NOMO-1 (cell line): Measurements from ENCODE around the gene BMX.

Experiments
- DNase-seq, 2 experiments: peaks; one replicate each; lab custom pipeline; 2025; ENCODE audit not compliant: unreplicated experiment in 2 of 2; lab: John Stamatoyannopoulos, UW

The BMX gene

DNA sequence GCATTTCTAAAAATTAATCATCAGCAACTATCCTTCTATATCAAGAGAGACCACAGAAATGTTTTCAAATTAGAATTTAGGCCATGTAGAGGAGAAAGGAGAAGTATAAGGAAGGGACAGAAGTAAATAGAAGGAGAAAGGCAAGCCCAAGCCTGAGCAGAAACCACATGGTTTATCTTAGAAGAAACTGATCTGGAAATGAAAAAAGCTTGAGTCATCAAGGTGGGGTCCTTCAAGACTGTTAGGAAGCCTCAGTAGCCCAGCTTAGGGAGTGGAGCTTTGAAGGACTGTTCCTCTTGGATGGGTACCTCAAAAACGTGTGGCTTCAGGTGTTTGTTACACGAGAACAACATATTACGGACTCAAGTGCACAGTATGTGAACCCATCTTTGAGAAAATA, 4.5 kb downstream of the BMX start:
- DNase-seq = peak; percentile 45 to 67

DNA sequence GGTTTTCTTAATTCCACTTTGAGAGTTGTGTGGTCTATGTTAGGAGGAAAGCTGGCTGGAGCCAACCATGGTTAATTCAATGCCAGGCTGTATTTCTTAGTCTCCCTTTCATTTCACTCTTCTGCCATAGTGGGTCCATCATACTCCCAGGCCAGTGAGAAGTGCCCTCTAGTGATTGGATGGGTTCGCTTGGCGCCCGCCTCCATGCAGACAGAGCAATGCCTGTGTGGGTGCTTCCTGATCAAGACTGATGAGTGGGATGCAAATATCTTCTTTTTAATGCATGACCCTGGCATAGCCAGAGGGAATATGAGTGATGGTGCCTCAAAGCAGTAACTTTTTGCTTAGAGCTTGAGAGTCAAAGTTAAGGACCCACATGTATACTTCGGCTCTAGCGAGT, 6.4 kb downstream of the BMX start:
- DNase-seq = no peak

DNA sequence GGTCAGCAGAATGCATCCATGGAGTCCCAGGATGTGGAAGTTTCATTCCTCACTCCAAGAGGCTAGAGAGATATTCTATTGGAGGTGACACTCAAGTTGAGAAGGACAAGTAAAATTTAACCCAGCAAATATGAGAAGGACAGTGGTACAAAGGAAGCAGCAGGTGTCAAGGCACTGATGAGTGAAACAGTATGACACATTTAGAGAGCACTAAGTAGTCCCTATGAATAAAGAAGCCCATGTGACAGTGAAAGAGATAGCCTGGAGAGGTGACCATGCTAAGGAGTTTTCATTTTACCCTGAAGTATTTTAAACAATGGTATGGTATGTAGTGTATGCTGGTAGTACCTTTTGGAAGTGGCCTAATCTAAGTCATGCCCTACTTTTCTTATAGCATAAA, 9.2 kb downstream of the BMX start:
- no peak for DNase-seq

DNA sequence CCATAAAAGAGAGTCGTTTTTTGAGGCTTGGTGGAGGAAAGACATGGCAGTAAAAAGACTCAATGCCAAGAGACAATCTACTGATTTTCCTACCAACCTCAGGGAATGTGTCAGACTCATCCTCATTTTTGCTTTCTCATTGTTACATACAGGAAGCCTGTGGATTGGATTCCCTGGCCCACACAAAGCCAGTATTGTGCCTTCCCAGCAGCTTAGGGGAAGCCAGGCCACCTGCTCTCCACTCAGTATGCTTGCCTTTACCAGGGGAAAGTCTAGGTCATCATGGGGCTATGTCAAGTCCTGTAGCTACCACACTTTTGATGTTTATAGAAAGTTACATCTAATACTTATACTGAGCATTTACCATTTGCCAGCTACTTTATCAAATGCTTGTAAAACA, 11.0 kb downstream of the BMX start:
- no peak for DNase-seq

DNA sequence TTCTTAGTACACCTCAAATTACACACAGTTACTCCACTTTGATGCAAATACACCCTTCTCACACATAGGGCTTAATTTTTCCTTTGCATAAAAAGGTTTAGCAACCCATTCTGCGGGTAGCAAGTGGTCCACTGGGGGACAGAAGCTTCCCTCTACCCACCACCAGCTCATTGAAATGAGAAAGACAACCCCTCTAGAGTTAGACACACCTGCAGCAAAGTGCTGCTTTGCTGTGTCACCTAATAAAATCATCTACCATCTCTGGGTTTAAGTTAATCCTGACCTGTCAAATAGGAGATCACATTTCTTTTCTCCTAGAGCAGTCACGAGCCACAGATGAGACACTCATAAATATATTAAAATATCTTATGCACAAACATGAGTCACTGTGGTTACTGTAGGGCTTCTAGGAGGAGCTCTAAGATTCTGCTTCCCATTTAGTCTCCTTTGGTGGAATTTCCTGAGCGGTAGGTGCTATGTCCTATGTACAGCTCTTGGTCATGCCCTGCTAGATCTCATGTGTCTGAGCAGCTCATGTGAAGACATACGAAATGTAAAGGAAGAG, 11.9 kb downstream of the BMX start:
- no peak for DNase-seq

DNA sequence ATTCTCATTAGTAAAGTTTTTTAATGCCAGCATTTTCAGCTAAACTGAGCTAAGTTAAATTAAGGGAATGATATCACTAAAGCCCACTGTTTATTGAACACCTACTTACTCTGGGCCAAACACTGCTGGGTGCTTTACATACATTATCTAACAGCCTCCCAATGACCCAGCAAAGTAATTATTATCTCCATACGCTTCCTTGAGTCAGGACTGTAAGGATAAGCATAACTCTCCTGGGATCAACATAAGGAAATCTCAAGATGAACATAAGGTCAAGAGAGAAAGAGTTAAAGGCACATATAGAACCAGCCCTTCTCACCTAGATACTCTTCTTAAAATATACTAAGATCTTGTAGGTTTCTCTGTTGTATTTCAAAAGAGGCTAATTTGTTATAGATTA, 13.7 kb downstream of the BMX start:
- no peak for DNase-seq

DNA sequence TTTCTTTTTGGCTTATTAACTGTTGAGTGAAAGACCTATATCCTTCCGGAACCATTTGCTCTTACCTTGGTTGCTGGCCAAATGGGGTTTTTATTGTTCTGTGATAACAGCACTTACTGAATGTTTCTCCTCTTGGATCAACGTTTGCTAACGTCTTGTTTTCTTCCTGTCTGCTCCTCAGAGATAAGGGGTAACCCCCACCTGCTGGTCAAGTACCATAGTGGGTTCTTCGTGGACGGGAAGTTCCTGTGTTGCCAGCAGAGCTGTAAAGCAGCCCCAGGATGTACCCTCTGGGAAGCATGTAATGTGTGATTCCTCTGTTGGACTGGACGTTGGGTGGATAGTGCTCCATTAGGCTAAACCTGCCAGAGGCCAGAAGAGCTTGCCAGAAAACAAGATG, 15.3 kb downstream of the BMX start:
- DNase-seq = no peak

DNA sequence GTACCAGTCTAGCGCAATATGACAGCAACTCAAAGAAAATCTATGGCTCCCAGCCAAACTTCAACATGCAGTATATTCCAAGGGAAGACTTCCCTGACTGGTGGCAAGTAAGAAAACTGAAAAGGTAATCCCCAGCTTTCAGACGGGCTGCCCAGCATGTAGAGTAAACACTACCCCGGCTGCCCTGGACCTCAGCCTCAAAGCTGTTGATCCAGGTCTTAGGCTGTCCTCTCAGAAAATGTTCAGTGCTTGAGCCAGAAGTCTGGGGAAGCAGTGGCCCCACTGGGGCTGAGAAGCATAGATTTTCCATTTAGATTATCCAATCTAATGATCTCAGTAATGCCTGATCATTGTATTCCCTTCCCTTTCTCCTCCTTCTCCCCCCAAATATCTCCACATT, 21.9 kb downstream of the BMX start:
- DNase-seq = no peak

DNA sequence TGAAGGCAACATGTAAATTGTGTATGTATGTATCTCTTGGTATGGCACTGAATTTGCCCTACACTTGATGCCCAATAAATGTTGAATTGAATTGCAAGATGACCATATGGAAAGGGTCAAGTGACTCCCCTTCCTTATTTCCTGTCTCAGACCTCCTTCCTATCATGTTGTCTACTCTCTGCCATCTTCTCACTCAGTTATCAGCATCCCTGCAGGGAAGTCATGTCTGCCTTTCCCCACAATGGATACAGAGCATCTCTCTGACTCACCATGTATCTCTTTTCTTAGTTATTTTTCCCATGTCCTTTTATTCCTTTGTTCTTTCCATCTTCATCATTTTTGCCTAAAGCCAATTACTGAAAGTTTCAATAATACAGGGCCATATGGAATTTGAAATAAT, 22.5 kb downstream of the BMX start:
- DNase-seq = no peak

DNA sequence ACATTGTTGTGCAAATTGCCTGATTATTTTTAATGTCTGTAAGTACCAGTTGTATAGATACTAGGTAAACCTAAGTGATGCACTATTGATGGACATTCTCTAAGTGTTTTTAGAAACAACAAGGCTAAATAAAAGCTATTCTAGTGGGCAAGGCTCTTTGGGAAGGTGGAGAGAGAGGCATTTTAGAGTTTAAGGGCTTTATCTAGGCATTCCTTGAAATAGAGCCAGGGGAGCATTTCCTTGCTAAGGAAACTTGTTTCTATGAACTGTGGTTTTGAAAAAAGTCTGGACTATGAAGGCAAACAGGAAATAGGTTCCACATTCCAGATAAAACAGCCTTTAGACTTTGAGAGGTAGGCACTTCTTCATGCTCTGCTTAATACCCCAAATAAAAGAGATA, 23.8 kb downstream of the BMX start:
- DNase-seq = no peak

DNA sequence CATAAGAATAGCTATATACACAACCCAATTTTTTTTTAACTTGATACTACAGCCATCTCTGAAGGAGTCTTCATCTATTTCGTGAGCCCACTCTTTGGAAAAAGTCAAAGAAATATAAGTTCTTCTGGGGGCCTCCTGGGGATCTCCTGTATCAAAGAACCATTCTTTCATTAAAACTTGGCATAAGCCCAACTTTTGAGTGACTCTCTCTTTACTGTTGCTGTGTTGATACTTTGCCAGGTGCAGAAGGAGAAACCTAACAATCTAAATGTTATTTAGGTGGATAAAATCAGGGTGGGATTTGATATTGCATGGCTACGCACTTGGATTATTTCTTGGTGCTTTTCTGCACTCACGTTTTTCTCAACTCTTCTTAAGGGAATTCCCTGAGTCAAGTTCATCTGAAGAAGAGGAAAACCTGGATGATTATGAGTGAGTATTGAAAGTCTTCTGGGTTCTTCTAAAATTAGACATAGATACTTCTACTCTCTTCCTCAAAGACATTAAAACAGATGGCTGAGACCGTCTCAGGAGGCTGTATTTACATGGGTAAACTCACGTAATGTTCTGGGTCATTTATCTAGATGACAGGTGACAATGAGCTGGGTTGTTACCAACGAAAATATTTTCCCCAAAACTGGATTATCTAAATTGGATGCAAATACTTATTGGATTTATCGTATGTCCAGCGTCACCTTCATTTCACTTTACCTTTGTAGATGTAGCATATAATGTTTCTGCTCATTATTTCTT, 25.2 kb downstream of the BMX start:
- DNase-seq = no peak

DNA sequence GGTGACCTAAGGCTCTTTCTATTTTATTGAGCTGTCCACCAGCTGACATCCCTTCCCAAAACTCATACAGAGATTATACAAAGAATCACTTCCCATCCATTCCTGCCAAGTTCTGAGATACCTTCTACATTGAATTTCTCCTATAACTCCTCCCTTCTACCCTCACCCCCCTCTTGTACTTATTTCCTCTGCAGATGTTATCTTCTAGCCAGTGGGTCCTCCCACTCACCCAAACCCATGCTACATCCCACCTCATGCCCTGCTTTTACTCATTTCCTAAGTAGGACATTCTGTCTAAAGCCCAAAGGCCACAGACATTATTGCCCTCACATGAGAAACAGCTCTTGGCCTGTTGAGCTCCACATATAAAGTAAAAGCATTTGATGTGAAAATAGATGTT, 28.6 kb downstream of the BMX start:
- no peak for DNase-seq

DNA sequence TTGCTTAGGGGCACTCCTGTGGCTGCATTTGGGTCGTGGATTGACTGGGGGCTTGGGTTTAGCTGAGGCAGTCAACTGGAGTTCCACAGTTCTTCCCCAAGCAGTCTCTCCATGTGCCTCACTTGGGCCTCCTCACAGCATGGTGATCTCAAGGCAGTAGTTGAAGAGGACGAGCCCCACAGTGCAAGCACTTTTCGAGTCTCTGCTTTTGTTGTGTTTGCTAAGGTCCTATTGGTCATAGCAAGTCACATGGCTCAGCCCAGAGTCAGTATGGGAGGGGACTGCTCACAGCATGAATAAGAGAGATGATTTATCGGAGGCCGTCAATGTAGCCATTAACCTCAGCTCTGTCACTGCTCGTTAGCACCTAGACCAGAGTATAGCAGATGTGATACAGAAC, 29.7 kb downstream of the BMX start:
- DNase-seq = no peak

DNA sequence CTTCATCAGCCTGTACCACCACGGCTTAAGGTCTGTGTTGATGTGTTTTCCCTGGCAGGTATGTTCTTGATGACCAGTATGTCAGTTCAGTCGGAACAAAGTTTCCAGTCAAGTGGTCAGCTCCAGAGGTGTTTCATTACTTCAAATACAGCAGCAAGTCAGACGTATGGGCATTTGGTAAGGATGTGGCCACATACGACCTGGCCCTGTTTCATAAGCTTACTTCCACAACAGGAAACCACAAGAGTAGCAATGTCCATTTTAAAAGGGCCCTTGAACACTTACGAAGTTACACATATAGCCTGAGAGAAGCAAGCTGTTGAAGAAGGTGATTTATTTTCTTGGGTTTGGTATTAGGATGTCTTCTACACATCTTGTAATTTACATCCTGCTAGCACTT, 46.1 kb downstream of the BMX start:
- DNase-seq = peak; percentile 89 to 93

DNA sequence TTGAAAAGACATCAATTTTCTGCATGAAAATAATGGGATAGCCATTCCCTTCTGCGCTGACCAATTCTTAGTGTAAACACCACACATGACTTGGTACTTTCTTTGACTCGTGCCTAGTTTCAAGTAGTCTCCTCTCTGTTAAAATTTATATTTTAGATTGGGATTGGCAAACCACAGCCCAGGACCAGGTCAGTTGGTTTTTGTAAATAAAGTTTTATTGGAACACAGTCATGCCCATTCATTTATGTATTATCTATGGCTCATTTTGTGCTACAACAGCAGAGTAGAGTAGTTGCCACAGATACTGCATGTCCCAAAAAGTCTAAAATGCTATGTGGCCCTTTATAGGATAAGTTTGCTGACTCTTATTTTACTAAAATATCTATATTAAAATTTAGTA, 46.7 kb downstream of the BMX start:
- DNase-seq = no peak

DNA sequence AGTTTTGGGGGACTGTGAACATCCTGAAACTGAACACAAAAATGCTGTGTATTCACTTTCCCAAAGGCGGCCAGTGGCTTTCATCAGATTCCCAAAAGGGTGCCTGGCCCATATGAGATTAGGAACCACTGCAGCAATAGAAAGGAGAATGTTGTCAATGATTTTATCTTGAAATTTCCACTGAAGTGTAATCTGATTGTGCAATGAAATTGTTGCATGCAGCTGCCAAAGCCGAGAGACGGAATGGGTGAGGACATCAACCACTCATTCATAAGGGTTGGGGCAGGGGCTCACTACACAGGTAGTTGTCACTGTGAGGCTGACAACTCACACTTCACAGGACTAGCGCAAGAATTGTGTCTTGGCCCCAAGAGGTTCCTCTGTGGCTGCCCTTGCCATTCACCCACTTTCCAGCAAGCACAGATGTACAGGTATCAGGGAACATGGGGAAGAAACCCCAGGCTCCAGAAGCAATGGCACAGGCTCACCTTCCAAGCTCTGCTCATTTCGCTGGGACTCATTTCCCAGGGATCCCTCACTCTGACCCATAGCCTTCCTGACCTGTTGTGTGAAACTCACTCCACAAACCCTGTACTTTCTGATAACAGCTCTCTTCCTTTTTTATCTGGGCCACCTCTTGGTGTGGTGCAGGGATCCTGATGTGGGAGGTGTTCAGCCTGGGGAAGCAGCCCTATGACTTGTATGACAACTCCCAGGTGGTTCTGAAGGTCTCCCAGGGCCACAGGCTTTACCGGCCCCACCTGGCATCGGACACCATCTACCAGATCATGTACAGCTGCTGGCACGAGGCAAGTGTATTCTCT, 48.8 kb downstream of the BMX start:
- DNase-seq = peak; percentile 29 to 36

DNA sequence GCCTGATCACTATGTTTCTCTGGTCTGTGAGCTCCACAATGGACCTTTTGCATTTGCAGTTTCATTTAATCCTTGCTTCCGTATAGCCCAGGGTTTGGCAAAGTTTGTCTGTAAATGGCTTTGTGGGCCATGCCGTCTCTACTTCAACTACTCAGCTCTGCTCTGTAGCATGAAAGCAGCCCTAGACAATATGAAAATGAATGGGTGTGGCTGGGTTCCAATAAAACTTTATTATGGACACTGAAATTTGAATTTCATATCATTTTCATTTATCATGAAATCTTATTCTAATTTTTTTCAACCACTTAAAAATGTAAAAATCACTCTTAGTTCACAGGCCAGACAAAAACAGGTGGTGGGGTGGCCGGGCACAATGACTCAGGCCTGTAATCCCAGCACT, 58.6 kb downstream of the BMX start:
- DNase-seq = no peak

DNA sequence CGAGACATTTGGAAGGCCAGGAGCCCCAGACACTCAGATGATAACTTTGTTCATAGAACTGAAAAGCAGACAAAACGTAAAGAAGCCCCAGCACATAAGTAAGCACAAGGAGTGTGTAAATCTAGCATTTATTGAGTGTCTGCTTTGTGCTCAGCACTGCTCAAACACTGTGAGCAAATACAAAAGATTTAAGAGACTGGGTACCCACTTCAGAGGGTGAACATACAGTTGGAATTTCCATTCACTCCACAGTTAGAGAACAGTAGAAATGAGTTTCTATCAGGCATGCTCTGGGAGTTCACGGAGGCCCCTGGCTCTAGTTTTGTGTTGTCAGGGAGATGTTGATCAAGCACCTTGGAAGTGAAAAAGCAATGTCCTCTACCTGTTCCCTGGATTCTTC, 60.3 kb downstream of the BMX start:
- DNase-seq = no peak

DNA sequence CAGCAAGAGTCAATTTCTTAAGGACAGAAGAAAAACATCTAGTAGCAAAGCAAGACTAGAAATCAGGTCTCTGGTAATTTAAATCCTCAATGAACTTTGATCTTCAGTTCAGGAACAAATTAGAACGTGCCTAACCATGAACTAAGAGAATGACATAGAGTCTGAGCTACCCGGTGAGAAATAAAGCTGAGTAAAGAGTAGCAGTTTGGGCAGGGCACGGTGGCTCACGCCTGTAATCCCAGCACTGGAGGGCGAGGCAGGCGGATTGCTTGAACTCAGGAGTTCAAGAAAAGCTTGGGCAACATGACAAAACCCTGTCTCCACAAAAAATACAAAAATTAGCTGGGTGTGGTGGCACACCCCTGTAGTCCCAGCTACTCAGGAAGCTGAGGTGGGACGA, 62.4 kb downstream of the BMX start:
- DNase-seq = no peak

DNA sequence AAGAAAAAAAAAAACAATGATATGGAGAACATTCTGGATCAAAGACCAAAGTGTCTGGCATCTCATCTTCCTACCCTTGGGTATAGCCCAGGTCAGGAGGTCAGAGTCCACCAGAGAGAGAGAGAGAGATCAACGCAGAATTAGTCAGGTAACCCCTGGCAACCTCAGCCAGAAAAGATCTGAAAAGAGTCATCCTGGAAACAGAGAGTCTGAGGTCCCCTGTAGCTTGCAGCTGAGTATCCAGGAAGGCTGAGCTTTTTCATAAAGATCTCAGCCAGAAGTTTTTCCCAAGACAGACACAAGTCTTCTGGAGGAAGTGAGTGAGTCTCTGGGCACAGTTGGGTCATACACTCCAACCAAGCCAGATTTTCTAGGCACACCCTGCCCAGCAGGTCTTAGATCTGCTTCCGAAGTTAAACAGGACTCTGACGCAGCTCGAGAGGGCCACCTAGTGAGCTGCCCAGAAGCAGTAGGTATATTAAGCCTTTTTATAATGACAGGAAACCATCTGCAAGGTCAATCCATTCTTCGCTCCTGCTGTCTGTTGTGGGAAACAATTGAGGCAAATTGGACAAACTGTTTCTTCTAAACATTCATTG, 64.5 kb downstream of the BMX start:
- peak; percentile 73 to 75 for DNase-seq

DNA sequence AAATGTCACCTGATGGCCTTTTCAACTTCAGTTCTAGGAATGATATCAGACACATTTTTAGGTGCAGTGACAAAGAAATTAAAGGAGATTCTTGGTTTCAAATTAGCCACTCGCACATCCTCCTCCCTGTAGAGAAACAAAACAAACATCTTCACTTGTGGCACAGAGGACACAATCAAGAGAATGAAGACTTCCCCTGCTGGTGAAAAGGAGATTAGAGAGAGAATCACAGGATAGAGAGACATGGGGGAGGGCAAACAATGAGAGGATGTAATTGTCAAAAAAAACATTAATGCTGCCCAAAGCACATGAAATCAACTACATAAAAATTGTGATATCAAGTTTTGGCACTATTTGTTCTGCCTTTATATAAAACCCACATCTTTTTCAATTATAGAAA, 65.6 kb downstream of the BMX start:
- DNase-seq = no peak

DNA sequence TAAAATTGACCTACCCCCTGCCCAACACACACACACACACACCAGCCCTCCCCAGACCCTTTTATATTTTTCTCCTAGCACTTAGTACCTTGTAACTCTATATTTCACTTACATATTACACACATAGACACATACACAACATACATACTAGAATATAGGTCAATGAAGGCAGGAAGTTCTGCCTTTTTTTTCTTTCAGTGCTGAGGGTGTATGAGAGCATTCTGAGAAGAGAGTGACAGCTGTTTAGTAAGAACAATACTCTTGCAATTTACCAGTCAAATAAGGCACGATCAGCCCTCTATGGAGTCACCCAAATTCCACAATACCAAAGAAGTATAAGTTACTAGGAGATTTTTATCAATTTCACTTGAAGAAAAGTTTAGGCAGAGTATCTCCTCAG, 66.7 kb downstream of the BMX start:
- no peak for DNase-seq
